Gastroesophageal sphincter (tissue), 3 donors: ENCODE results near the gene NT5C3B.

Experiments
- POLR2A ChIP-seq, 2 donors: fragments of 450-650 bp; IDR thresholded peaks; one replicate each; pipeline ENCODE4 v1.6.1; 2017; ENCODE audit warnings: antibody characterized with exemption in 2 of 2, mild to moderate bottlenecking in 2 of 2, moderate library complexity in 1 of 2
- TF ChIP-seq, protein P1 (sequence below), 4 experiments: fragments of 200-600 bp in 2 of 4; fragments of 450-650 bp in 2 of 4; sonication (generic) in 1 of 4; IDR thresholded peaks; one replicate each; pipeline ENCODE4 v1.5.1; 2017 to 2019; ENCODE audit warnings: antibody characterized with exemption in 4 of 4, mild to moderate bottlenecking in 2 of 4, moderate library complexity in 2 of 4

DNA sequence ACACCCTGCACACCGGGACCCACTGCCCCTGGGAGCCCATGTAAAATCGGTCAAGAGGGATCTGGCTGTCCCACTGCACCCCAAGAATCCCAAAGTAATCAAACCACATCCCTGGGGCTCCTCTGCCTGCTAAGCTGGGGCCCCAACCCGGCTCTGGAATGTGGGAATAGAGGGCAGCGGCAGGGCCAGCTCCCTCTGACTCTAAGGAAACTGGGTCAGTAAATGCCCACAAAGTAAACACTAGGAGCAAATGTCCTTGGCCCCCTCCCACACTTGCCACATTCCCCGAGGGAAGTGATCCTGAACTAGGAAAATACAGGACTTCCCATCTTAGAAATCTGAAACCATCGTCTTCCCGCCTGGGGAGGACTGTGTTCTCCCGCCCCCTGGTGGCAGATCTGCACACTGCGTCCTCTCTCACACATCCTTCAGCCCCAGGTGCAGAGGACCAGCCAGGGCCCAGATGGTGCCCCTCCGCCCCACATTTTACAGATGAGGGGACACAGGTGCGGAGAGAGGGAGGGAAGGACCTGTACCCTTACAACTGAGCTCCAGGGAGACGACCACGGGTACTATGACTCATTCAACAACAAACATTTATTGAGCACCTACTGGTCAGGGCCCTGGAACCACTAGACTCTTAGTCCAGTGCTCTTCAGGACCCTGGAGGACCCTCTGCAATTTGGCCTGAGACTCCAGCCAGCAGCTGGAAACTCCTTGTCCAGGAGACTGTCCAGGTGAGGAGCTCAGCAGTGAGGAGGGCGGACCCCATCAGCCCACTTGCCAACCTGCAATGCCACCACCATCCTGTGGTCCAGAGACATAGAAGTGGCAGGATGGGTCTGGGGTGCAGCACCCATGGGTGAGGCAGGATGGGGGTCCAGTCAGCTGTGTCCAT lies 34.4 kb downstream of the NT5C3B start:
- TF ChIP-seq, protein P1, sequence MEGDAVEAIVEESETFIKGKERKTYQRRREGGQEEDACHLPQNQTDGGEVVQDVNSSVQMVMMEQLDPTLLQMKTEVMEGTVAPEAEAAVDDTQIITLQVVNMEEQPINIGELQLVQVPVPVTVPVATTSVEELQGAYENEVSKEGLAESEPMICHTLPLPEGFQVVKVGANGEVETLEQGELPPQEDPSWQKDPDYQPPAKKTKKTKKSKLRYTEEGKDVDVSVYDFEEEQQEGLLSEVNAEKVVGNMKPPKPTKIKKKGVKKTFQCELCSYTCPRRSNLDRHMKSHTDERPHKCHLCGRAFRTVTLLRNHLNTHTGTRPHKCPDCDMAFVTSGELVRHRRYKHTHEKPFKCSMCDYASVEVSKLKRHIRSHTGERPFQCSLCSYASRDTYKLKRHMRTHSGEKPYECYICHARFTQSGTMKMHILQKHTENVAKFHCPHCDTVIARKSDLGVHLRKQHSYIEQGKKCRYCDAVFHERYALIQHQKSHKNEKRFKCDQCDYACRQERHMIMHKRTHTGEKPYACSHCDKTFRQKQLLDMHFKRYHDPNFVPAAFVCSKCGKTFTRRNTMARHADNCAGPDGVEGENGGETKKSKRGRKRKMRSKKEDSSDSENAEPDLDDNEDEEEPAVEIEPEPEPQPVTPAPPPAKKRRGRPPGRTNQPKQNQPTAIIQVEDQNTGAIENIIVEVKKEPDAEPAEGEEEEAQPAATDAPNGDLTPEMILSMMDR (IDR thresholded peaks at IDR 0.05): peak in 3 of 4 experiments; percentile 95 to 98 (median 96)
- TF ChIP-seq POLR2A (IDR thresholded peaks at IDR 0.05): no peak
